ENCODE measurements around the gene CDS2.

DNA sequence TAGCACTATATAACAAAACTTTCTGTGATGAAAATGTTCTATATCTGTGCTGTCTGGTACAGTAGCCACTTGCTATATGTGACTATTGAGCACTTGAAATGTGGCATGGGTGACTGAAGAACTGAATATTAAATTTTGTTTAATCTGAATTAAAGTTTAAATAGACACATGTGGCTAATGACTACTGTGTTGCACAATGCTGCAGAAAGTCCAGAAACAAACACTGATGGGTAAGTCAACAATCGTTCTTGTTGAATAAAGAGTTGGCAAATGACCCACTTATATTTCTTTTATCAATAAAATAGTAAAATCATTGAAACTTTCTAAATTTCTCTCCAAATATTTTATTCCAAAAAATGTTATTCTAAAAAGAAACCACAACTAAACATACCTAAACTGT is 108.2 kb downstream of the CDS2 start:
- TF ChIP-seq POLR2AphosphoS5 (IDR thresholded peaks at IDR 0.05; ENCODE audit: low read depth, low read length), result no peak
- TF ChIP-seq, protein P1, sequence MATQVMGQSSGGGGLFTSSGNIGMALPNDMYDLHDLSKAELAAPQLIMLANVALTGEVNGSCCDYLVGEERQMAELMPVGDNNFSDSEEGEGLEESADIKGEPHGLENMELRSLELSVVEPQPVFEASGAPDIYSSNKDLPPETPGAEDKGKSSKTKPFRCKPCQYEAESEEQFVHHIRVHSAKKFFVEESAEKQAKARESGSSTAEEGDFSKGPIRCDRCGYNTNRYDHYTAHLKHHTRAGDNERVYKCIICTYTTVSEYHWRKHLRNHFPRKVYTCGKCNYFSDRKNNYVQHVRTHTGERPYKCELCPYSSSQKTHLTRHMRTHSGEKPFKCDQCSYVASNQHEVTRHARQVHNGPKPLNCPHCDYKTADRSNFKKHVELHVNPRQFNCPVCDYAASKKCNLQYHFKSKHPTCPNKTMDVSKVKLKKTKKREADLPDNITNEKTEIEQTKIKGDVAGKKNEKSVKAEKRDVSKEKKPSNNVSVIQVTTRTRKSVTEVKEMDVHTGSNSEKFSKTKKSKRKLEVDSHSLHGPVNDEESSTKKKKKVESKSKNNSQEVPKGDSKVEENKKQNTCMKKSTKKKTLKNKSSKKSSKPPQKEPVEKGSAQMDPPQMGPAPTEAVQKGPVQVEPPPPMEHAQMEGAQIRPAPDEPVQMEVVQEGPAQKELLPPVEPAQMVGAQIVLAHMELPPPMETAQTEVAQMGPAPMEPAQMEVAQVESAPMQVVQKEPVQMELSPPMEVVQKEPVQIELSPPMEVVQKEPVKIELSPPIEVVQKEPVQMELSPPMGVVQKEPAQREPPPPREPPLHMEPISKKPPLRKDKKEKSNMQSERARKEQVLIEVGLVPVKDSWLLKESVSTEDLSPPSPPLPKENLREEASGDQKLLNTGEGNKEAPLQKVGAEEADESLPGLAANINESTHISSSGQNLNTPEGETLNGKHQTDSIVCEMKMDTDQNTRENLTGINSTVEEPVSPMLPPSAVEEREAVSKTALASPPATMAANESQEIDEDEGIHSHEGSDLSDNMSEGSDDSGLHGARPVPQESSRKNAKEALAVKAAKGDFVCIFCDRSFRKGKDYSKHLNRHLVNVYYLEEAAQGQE (IDR thresholded peaks at IDR 0.05; ENCODE audit: insufficient read depth in 1 of 2, low read depth in 2 of 2, low read length in 2 of 2), result no peak
- TF ChIP-seq TAF1 (IDR thresholded peaks at IDR 0.05; ENCODE audit: borderline replicate concordance, insufficient read depth, low read length), result no peak
- TF ChIP-seq SIN3A (IDR thresholded peaks at IDR 0.05; ENCODE audit: borderline replicate concordance, insufficient read depth, low read length), result no peak

All from PFSK-1 (cell line).